ENCODE data around the gene IREB2.

GRCh38 chr15:78479650-78480049, 41.6 kb downstream of the IREB2 start:
- TF ChIP-seq CTCF (IDR thresholded peaks at IDR 0.05) = no peak
- TF ChIP-seq ZFX (IDR thresholded peaks at IDR 0.05; ENCODE audit: borderline replicate concordance) = no peak

Data from 22Rv1 (cell line).